Ascending aorta (tissue), 2 donors: Measurements from ENCODE around the gene ING1. TPM values are rescaled to one million over a fixed set of nuclear protein-coding genes. Genes with fewer than 3 reads are reported as not detected.

ENCODE experiments used
- DNase-seq, 2 donors: peaks; one replicate each; pipeline ENCODE4 v3.0.0-alpha.2; 2019; ENCODE audit warnings: low spot score in 2 of 2
- H3K27ac ChIP-seq, 2 donors: fragments of 200-600 bp; sonication (generic); one replicate each; pipeline ENCODE4 v1.5.1; 2016 to 2017; ENCODE audit warnings: mild to moderate bottlenecking in 1 of 2
- H3K27me3 ChIP-seq: fragments of 200-600 bp; sonication (generic); one replicate; pipeline ENCODE4 v1.5.1; 2017
- H3K36me3 ChIP-seq, 2 donors: fragments of 200-600 bp; sonication (generic); one replicate each; pipeline ENCODE4 v1.5.1; 2016
- H3K4me1 ChIP-seq, 2 donors: fragments of 200-600 bp; sonication (generic); one replicate each; pipeline ENCODE4 v1.5.1; 2016 to 2017; ENCODE audit warnings: mild to moderate bottlenecking in 1 of 2
- H3K4me3 ChIP-seq, 2 donors: fragments of 200-600 bp; sonication (generic); one replicate each; pipeline ENCODE4 v1.5.1; 2016 to 2017; ENCODE audit warnings: mild to moderate bottlenecking in 1 of 2
- H3K9me3 ChIP-seq, 2 donors: fragments of 200-600 bp; sonication (generic); one replicate each; pipeline ENCODE4 v1.5.1; 2016
- CTCF ChIP-seq, 3 experiments: fragments of 200-600 bp in 2 of 3; fragments of 450-650 bp in 1 of 3; sonication (generic) in 2 of 3; IDR thresholded peaks; one replicate each; pipeline ENCODE4 v1.5.1; 2016 to 2019; ENCODE audit warnings: antibody characterized with exemption in 3 of 3, mild to moderate bottlenecking in 1 of 3, moderate library complexity in 1 of 3
- intact Hi-C: fragments of 100-400 bp; cut with DNase I; formaldehyde crosslinking; loops from one replicate; pipeline ENCODE4 v1.15.1; 2023
- total RNA-seq: library from RNA; depleted of rRNA; stranded (reverse); fragments of >200 nt; gene quantifications from one replicate; pipeline ENCODE4 v1.1.0, GENCODE V29; 2016

ING1 gene
- total RNA-seq, 1 donor from 2014 or later, result 12.0 TPM

DNA sequence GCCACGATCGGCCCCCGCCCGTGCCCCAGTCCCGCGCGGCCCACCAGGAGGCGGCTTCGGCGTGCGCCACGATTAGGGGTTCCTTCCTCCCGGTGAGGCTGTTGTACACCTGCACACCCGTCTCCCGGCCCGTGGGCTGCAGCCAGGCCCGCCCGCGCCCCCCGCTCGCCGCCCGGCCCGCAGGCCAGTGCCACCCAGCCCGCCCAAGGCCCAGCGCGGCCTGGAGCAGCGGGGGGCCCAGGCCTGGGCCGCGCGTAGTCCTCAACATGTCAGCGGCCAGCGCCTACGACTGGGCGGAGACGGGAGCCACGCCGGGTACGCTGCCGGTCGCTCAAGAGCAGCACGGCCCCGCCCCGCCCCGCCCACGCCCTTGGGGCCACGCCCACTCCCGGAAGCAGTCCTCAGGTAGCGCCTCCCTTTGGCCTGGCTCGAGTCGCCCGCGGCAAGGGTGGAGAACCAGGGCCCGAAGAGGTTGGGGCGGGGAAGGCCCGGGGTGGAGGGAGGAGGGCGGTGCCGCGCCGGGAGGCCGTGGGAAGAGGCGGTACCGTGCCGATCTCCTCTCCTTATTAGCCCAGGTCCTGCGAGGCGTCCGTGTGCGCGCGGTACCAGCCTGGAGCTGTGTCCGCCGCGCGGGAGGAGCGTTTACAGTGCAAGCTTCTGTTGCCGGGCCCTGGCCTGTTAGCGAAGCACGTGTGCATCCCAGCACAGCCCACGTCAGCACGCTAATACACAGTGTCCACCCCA lies 7.5 kb upstream of the ING1 start, which contains the start of gene CARS2:
Gene CARS2 (minus strand): TSS at position 291 of the 744 bp plus-strand sequence. CDS start 23 bp downstream, at position 268.
- peak in 1 of 3 experiments; percentile 30 for TF ChIP-seq CTCF (IDR thresholded peaks at IDR 0.05)
- intact Hi-C loops, result no loop called here
- H3K27me3 ChIP-seq, result no peaks in the 10 kb centered on the region
- no peaks in the 10 kb centered on the region for H3K9me3 ChIP-seq
- H3K36me3 ChIP-seq, result peaks cover 5% of the 10 kb centered on the region in 2 donors
- peak within 1 kb of the TSS; percentile 65 to 71 for H3K27ac ChIP-seq
- peak; percentile 88 to 98 for DNase-seq
- peak within 1 kb of the TSS; percentile 69 to 81 for H3K4me3 ChIP-seq
- peaks cover 0 to 18% of the 10 kb centered on the region in 2 donors for H3K4me1 ChIP-seq

DNA sequence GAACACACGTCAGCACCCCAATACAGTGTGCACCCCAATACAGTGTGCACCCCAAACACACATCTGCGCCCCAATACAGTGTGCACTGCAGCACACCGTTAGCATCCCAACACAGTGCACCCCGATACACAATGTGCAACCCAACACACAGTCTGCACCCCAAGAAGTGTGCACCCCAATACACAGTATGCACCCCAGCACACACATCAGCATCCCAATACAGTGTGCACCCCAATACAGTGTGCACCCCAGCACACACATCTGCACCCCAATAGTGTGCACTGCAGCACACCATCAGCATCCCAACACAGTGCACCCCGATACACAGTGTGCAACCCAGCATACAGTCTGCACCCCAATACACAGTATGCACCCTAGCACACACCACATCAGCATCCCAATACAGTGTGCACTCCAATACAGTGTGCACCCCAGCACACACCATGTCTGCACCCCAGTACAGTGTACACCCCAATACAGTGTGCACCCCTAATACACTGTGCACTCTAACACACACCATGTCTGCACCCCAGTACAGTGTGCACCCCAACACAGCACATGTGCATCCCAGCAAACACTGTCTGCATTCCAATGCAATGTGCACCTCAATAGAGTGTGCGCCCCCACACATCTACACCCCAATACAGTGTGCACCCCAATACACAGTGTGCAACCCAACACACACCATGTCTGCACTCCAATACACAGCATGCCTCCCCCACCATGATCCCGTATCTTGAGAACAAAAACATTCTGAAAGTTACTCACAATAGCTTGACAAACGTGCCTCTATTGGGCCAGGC lies 6.7 kb upstream of the ING1 start:
- no peaks in the 10 kb centered on the region for H3K36me3 ChIP-seq
- no peak for TF ChIP-seq CTCF (IDR thresholded peaks at IDR 0.05)
- peak in 1 of 2 donors; percentile 50 for DNase-seq
- intact Hi-C loops, result no loop called here
- peak overlapping the region; percentile 18 to 32 for H3K27ac ChIP-seq
- H3K4me1 ChIP-seq, result peaks cover 4 to 25% of the 10 kb centered on the region in 2 donors
- H3K27me3 ChIP-seq, result no peaks in the 10 kb centered on the region
- H3K4me3 ChIP-seq, result peak overlapping the region; percentile 69 to 81
- H3K9me3 ChIP-seq, result no peaks in the 10 kb centered on the region

DNA sequence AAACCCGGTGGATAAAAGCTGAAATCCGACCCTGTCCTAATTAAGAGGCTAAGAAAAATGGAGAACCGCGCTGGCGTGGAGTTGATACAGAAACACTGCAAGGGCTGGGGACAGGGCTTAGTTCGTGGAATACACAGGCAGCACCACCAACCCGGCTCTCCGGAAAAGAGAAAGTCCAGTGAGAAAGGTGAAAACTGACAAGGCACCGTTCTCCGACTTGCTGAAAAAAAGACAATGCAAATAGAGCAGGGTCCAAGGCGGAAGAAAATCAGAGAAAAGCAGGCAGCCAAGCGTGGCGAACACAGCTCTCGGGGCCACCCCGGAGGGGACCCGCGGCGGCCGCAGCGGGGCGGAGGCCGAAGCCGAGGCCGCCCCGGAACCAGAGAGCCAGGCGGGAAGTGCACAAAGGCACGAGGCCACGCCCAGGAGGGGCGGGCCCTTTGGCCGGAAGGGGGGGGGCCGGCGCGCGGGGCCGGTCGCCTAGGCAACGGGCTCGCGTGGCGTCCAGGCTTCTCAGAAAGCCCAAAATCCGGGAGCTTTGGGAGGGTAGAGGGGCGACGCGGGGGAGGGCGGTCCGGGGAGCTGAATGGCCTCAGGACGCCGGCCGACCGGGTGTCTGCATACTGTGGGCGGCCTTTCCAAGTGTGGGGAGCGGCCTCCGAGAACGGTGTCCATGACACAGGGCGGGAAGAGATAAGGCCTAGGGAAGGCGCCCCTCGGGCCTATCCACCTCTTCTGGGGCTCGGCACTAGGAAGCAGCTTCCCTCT lies 1.2 kb upstream of the ING1 start:
- intact Hi-C loops, result loop anchor here (1.0 to 10.0 kb wide), 9 partner anchors 97 to 657 kb away; partner anchors contain the start of genes ANKRD10, NAXD and RAB20
- no peaks in the 10 kb centered on the region for H3K27me3 ChIP-seq
- peak overlapping the region; percentile 98 to 100 for H3K27ac ChIP-seq
- H3K4me1 ChIP-seq, result peaks cover 4 to 16% of the 10 kb centered on the region in 2 donors
- H3K4me3 ChIP-seq, result peak overlapping the region; percentile 71 to 75
- no peaks in the 10 kb centered on the region for H3K36me3 ChIP-seq
- H3K9me3 ChIP-seq, result no peaks in the 10 kb centered on the region
- no peak for TF ChIP-seq CTCF (IDR thresholded peaks at IDR 0.05)
- peak; percentile 16 to 92 for DNase-seq

- Histone ChIP-seq H3K9me3 (no peaks in the 10 kb centered on the region), H3K27ac (peak overlapping the region; percentile 98 to 100), H3K36me3 (no peaks in the 10 kb centered on the region), H3K27me3 (no peaks in the 10 kb centered on the region), H3K4me3 (peak overlapping the region; percentile 71 to 90), H3K4me1 (peaks cover 4 to 18% of the 10 kb centered on the region in 2 donors)
- intact Hi-C loops, result loop anchor here (1.0 to 10.0 kb wide), 9 partner anchors 98 to 658 kb away; partner anchors contain the start of genes ANKRD10, NAXD and RAB20
- no peak for TF ChIP-seq CTCF (IDR thresholded peaks at IDR 0.05)
- DNase-seq, result peak; percentile 100
Measured at GRCh38 chr13:110712849-110713641, 455 bp upstream of the ING1 start.
